GM10847 (cell line): Measurements from ENCODE around the gene SDC1.

Experiments
- POLR2A ChIP-seq: IDR thresholded peaks from 2 replicates; pipeline ENCODE4 v1.6.1; 2011; ENCODE audit not compliant: insufficient read length; ENCODE audit errors: extremely low read depth

Gene SDC1

GRCh38 chr2:20174410-20174809, 50.5 kb downstream of the SDC1 start:
- no peak for TF ChIP-seq POLR2A

- TF ChIP-seq POLR2A: no peak
Observed at GRCh38 chr2:20173496-20174402, 51.2 kb downstream of the SDC1 start.

GRCh38 chr2:20173064-20173463, 51.9 kb downstream of the SDC1 start:
- no peak for TF ChIP-seq POLR2A

- TF ChIP-seq POLR2A: no peak
Observed at GRCh38 chr2:20172273-20173055, 52.5 kb downstream of the SDC1 start.

- no peak for TF ChIP-seq POLR2A
Observed at GRCh38 chr2:20171445-20171977, 53.4 kb downstream of the SDC1 start.

- no peak for TF ChIP-seq POLR2A
Observed at GRCh38 chr2:20170704-20171250, 54.2 kb downstream of the SDC1 start.

GRCh38 chr2:20169796-20170703, 54.9 kb downstream of the SDC1 start:
- TF ChIP-seq POLR2A: no peak

- TF ChIP-seq POLR2A: no peak
Observed at GRCh38 chr2:20168727-20169696, 55.9 kb downstream of the SDC1 start.

- no peak for TF ChIP-seq POLR2A
Observed at GRCh38 chr2:20168048-20168726, 56.7 kb downstream of the SDC1 start.

- TF ChIP-seq POLR2A: no peak
Observed at GRCh38 chr2:20167356-20167755, 57.6 kb downstream of the SDC1 start.

- no peak for TF ChIP-seq POLR2A
Observed at GRCh38 chr2:20165677-20166509, 59.0 kb downstream of the SDC1 start.

- no peak for TF ChIP-seq POLR2A
Observed at GRCh38 chr2:20164734-20165478, 60.0 kb downstream of the SDC1 start.
